K562 (cell line): ENCODE data around the gene NEK1. TPM values are rescaled to one million over a fixed set of nuclear protein-coding genes. Genes with fewer than 3 reads are reported as not detected.

Experiments
- ATAC-seq: fragments of 200-7000 bp; cut with Tn5 transposase; 3 replicates; pipeline ENCODE4 v1.9.1; 2020; ENCODE audit warnings: moderate library complexity
- BruUV-seq: library from RNA; stranded (reverse); fragments of 400-500 nt; replicated peaks from 2 replicates; lab custom pipeline; 2021; lab: Mats Ljungman, UMichigan
- CTCF ChIA-PET: fragments of 300-600 bp; formaldehyde crosslinking; extraction: SDS; loops from one replicate; lab custom pipeline; 2021; ENCODE audit warnings: low intra/inter-chr PET ratio; lab: Yijun Ruan, JAX
- POLR2A ChIA-PET: fragments of 300-600, 350-650 bp; sonication (Branson Sonifier 250); formaldehyde crosslinking; extraction: SDS; loops from one replicate; lab custom pipeline; 2021; ENCODE audit warnings: antibody characterized with exemption, inconsistent platforms; lab: Yijun Ruan, JAX
- DNase-seq, 4 experiments: peaks; one replicate each; pipeline versions ENCODE4 v3.0.0 to v3.0.0-alpha.2; 2011 to 2018; ENCODE audit warnings: low spot score in 3 of 4, mixed read lengths in 3 of 4; ENCODE audit errors: extremely low read depth in 1 of 4
- FAIRE-seq: peaks from 2 replicates; lab custom pipeline; 2011; peaks lifted over from hg19 to GRCh38; lab: Jason Lieb, UNC
- H2AFZ ChIP-seq: 2 replicates; pipeline ENCODE4 v1.6.0; 2011; ENCODE audit warnings: low read depth, low read length, control low read depth, inconsistent platforms
- H3K27ac ChIP-seq: fragments of 200-600 bp; 3 replicates; pipeline ENCODE4 v1.8.0; 2011; ENCODE audit warnings: low read depth, mild to moderate bottlenecking, control low read depth, inconsistent platforms, low read length, moderate library complexity, mixed read lengths; ENCODE audit errors: extremely low read depth
- H3K27me3 ChIP-seq, 2 experiments: fragments of 300-600 bp in 1 of 2; 2 replicates in 1 of 2; 3 replicates in 1 of 2; pipeline versions ENCODE4 v1.6.0 to v1.8.0; 2011; ENCODE audit warnings: inconsistent platforms in 2 of 2, low read length in 2 of 2, mild to moderate bottlenecking in 1 of 2, mixed read lengths in 1 of 2, moderate library complexity in 1 of 2; ENCODE audit not compliant: control insufficient read depth in 2 of 2, insufficient read depth in 2 of 2
- H3K36me3 ChIP-seq: fragments of 300-600 bp; 3 replicates; pipeline ENCODE4 v1.8.0; 2011; ENCODE audit warnings: mild to moderate bottlenecking, low read length, inconsistent platforms; ENCODE audit not compliant: control insufficient read depth, insufficient read depth
- H3K4me1 ChIP-seq, 2 experiments: fragments of 200-600 bp in 1 of 2; replicated peaks in 1 of 2; 2 replicates in 1 of 2; 3 replicates in 1 of 2; pipeline versions ENCODE4 v1.5.1 to v1.8.0; 2011; ENCODE audit warnings: inconsistent platforms in 2 of 2, low read length in 2 of 2, mild to moderate bottlenecking in 1 of 2, mixed read lengths in 1 of 2, moderate library complexity in 1 of 2; ENCODE audit not compliant: control insufficient read depth in 2 of 2, insufficient read depth in 2 of 2
- H3K4me2 ChIP-seq: 2 replicates; pipeline ENCODE4 v1.6.1; 2011; ENCODE audit warnings: low read length, control low read depth, inconsistent platforms, mixed read lengths; ENCODE audit not compliant: insufficient read depth
- H3K4me3 ChIP-seq: fragments of 200-600 bp; sonication (generic), shearing (Covaris generic); 2 replicates; pipeline ENCODE4 v1.5.1; 2016; ENCODE audit warnings: control low read depth, inconsistent platforms
- H3K79me2 ChIP-seq: fragments of 200-600 bp; 3 replicates; pipeline ENCODE4 v1.8.0; 2011; ENCODE audit warnings: low read length, inconsistent platforms; ENCODE audit not compliant: control insufficient read depth, insufficient read depth
- H3K9ac ChIP-seq, 2 experiments: 2 replicates each; pipeline versions ENCODE4 v1.6.0 to v1.6.1; 2011; ENCODE audit warnings: low read depth in 2 of 2, low read length in 2 of 2, control low read depth in 1 of 2, inconsistent platforms in 1 of 2, mild to moderate bottlenecking in 1 of 2, mixed read lengths in 1 of 2; ENCODE audit not compliant: insufficient read depth in 1 of 2
- H3K9me1 ChIP-seq: one replicate; pipeline ENCODE4 v1.6.0; 2011; ENCODE audit warnings: inconsistent platforms, mild to moderate bottlenecking, low read length, moderate library complexity; ENCODE audit not compliant: control insufficient read depth, insufficient read depth
- H3K9me3 ChIP-seq: replicated peaks from 2 replicates; pipeline ENCODE4 v1.5.1; 2011; ENCODE audit warnings: low read depth, low read length, inconsistent platforms; ENCODE audit not compliant: control insufficient read depth, insufficient read depth
- H4K20me1 ChIP-seq: replicated peaks from 2 replicates; pipeline ENCODE4 v1.6.1; 2011; ENCODE audit warnings: low read length, inconsistent platforms, mixed read lengths; ENCODE audit not compliant: control insufficient read depth, insufficient read depth
- ARID1B ChIP-seq: fragments of 450-650 bp; IDR thresholded peaks from 2 replicates; pipeline ENCODE4 v1.6.1; 2016; ENCODE audit warnings: antibody characterized with exemption, mild to moderate bottlenecking, inconsistent platforms
- CBX2 ChIP-seq: fragments of 200-600 bp; sonication (generic); IDR thresholded peaks from one replicate; pipeline ENCODE4 v1.6.1; 2012; ENCODE audit warnings: mild to moderate bottlenecking, low read length, inconsistent platforms; ENCODE audit not compliant: insufficient read depth, poor library complexity, severe bottlenecking
- FOSL1 ChIP-seq: fragments of 200-800 bp; sonication (Bioruptor generic); conservative IDR thresholded peaks from 2 replicates; pipeline ENCODE4 v1.6.1; 2016; ENCODE audit warnings: missing genetic modification characterization, missing compliant biosample characterization
- GATAD2B ChIP-seq: fragments of 450-650 bp; IDR thresholded peaks from 2 replicates; pipeline ENCODE4 v1.6.1; 2017; ENCODE audit warnings: mild to moderate bottlenecking, borderline replicate concordance
- HDAC2 ChIP-seq: fragments of 450-650 bp; IDR thresholded peaks from 2 replicates; pipeline ENCODE4 v1.6.1; 2016; ENCODE audit warnings: mild to moderate bottlenecking
- HINFP ChIP-seq: fragments of 450-650 bp; conservative IDR thresholded peaks from 2 replicates; pipeline ENCODE4 v1.6.1; 2016; ENCODE audit warnings: missing genetic modification characterization, low read depth, mild to moderate bottlenecking, control low read depth, missing compliant biosample characterization
- NFE2 ChIP-seq: IDR thresholded peaks from 2 replicates; pipeline ENCODE4 v1.6.1; 2014; ENCODE audit warnings: antibody characterized with exemption, low read depth
- NR2C1 ChIP-seq, 2 experiments: fragments of 450-650 bp; IDR thresholded peaks; 2 replicates each; pipeline ENCODE4 v1.6.1; 2017; ENCODE audit warnings: mild to moderate bottlenecking in 2 of 2, antibody characterized with exemption in 1 of 2, inconsistent platforms in 1 of 2, missing compliant biosample characterization in 1 of 2, missing genetic modification characterization in 1 of 2
- NR2F6 ChIP-seq: fragments of 450-650 bp; formaldehyde crosslinking; IDR thresholded peaks from 2 replicates; pipeline ENCODE4 v1.4.0; 2020; ENCODE audit warnings: mild to moderate bottlenecking
- RBFOX2 ChIP-seq: fragments of 200-400 bp; formaldehyde crosslinking; IDR thresholded peaks from 2 replicates; pipeline ENCODE4 v1.6.1; 2017; ENCODE audit warnings: low read depth, mild to moderate bottlenecking, low read length, moderate library complexity
- RFX5 ChIP-seq: IDR thresholded peaks from 2 replicates; pipeline ENCODE4 v1.6.1; 2011; ENCODE audit warnings: low read depth, mild to moderate bottlenecking, improper control_type of control experiment, low read length
- TAF9B ChIP-seq: fragments of 450-650 bp; IDR thresholded peaks from 2 replicates; pipeline ENCODE4 v1.6.1; 2018; ENCODE audit warnings: mild to moderate bottlenecking; ENCODE audit not compliant: partially characterized antibody
- TCF7 ChIP-seq: sonication (generic); IDR thresholded peaks from 2 replicates; pipeline ENCODE4 v1.6.1; 2016; ENCODE audit warnings: antibody characterized with exemption, borderline replicate concordance
- USF1 ChIP-seq: sonication (generic); formaldehyde crosslinking; IDR thresholded peaks from 2 replicates; pipeline ENCODE4 v1.9.0; 2022; ENCODE audit warnings: mild to moderate bottlenecking, missing genetic modification reagents
- ZNF174 ChIP-seq: fragments of 250-450 bp; sonication (Bioruptor Pico); IDR thresholded peaks from 2 replicates; pipeline ENCODE4 v1.4.0; 2020; ENCODE audit warnings: mild to moderate bottlenecking
- ZNF263 ChIP-seq: sonication (generic); formaldehyde crosslinking; IDR thresholded peaks from 2 replicates; pipeline ENCODE4 v1.8.0; 2022; ENCODE audit warnings: mild to moderate bottlenecking, missing genetic modification reagents, borderline replicate concordance
- WGBS: fragments of 100-300 bp; shearing (Covaris generic); methylation state at CpG from one replicate; pipeline ENCODE4 v1.1.6; 2016; ENCODE audit warnings: low coverage, mixed read lengths; ENCODE audit not compliant: insufficient coverage; ENCODE audit errors: missing lambda C conversion rate; 5-methylcytosine and 5-hydroxymethylcytosine counted together
- in situ Hi-C: fragments of 300-500 bp; cut with MboI; formaldehyde crosslinking; loops from 4 replicates; pipeline ENCODE4 v1.15.0; 2018; ENCODE audit warnings: inconsistent platforms, mixed read lengths
- intact Hi-C: fragments of 100-400 bp; cut with micrococcal nuclease; formaldehyde crosslinking; loops from 2 replicates; pipeline ENCODE4 v1.14.2; 2022
- polyA plus RNA-seq, 8 experiments: library from polyadenylated mRNA; depleted of rRNA in 4 of 8; stranded (reverse) in 5 of 8; unstranded in 3 of 8; fragments of >200 nt; fragmentation: Nextera tagmentation in 2 of 8; fragmentation: Illumina TruSeq in 1 of 8; extraction: Ambion mirVana in 2 of 8; extraction: Trizol in 1 of 8; gene quantifications; 2 replicates each; pipeline versions ENCODE4 v1.2.1 to v1.2.3, GENCODE V29; 2011 to 2014; ENCODE audit warnings: inconsistent platforms in 1 of 8, missing spikeins in 1 of 8
- total RNA-seq, 7 experiments: library from RNA; depleted of rRNA in 6 of 7; stranded (reverse); fragments of >200 nt in 6 of 7; fragmentation: Illumina TruSeq in 2 of 7; extraction: Trizol in 2 of 7; gene quantifications; 2 replicates each; pipeline versions ENCODE4 v1.2.1 to v1.2.3, GENCODE V29; 2011 to 2021; ENCODE audit warnings: low replicate concordance in 1 of 7
- TF ChIP-seq, protein P1 (sequence below): fragments of 450-650 bp; formaldehyde crosslinking; IDR thresholded peaks from 2 replicates; pipeline ENCODE4 v1.4.0; 2020; ENCODE audit warnings: mild to moderate bottlenecking, mixed read lengths

The NEK1 gene
- total and polyA plus RNA-seq, 9 of the 15 experiments (the other 6 are each of a cell fraction or from before 2014, with no cell fraction given) = 6.2 to 15.7 (median 10.3) TPM

GRCh38 chr4:169650227-169650936 is 38.0 kb upstream of the NEK1 start:
- intact Hi-C loops = no loop called here
- Histone ChIP-seq H3K36me3 (peaks cover 16% of the 10 kb centered on the region; the same call in 2 of the 3 replicates), H2AFZ (peak overlapping the region; percentile 57), H3K9ac (peak overlapping the region in 1 of 2 experiments; percentile 57; a peak in 3 of 4 replicates), H3K79me2 (peaks cover 60% of the 10 kb centered on the region), H3K4me2 (peak overlapping the region; percentile 21; the same call in 1 of the 2 replicates), H4K20me1 (no peaks in the 10 kb centered on the region), H3K4me1 (peaks cover 4 to 20% of the 10 kb centered on the region in 2 experiments; a peak in 3 of 5 replicates), H3K9me1 (no peaks in the 10 kb centered on the region), H3K27me3 (no peaks in the 10 kb centered on the region), H3K27ac (peak overlapping the region; percentile 70), H3K4me3 (no peak overlapping the region), H3K9me3 (no peaks in the 10 kb centered on the region; the same call in 1 of the 2 replicates)
- DNase-seq = no peak
- 14% methylated on average over 3 of the region's 3 CpGs for WGBS
- ATAC-seq = peak; percentile 41
- BruUV-seq = no TSS peak
- CTCF ChIA-PET = no interaction called here
- FAIRE-seq = no peak
- POLR2A ChIA-PET = interaction anchor here (0.7 to 5.1 kb wide), 9 partner anchors 8 to 42 kb away, joined by 3 to 46 read pairs (median 3); no protein-coding TSS in a partner anchor
- in situ Hi-C loops = no loop called here
- TF ChIP-seq CBX2 (no peak), USF1 (CRISPR knock-in tag) (no peak), ARID1B (0 out of 2 replicates have a peak, but pooled peaks have one; percentile 3), RFX5 (no peak), TCF7 (no peak), RBFOX2 (no peak), TAF9B (peak; percentile 7), NR2F6 (CRISPR knock-in tag) (no peak), GATAD2B (0 out of 2 replicates have a peak, but pooled peaks have one; percentile 2), HINFP (no peak), FOSL1 (tag) (0 out of 2 replicates have a peak, but pooled peaks have one; percentile 10), HDAC2 (0 out of 2 replicates have a peak, but pooled peaks have one; percentile 0), ZNF174 (CRISPR knock-in tag) (no peak), ZNF263 (CRISPR knock-in tag) (no peak), NR2C1 (IDR thresholded peaks at IDR 0.05) (no peak), NR2C1 (tag; IDR thresholded peaks at IDR 0.05) (no peak), NFE2 (no peak)
- TF ChIP-seq, protein P1, sequence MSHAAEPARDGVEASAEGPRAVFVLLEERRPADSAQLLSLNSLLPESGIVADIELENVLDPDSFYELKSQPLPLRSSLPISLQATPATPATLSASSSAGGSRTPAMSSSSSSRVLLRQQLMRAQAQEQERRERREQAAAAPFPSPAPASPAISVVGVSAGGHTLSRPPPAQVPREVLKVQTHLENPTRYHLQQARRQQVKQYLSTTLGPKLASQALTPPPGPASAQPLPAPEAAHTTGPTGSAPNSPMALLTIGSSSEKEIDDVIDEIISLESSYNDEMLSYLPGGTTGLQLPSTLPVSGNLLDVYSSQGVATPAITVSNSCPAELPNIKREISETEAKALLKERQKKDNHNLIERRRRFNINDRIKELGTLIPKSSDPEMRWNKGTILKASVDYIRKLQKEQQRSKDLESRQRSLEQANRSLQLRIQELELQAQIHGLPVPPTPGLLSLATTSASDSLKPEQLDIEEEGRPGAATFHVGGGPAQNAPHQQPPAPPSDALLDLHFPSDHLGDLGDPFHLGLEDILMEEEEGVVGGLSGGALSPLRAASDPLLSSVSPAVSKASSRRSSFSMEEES (CRISPR knock-in tag) = no peak
